Activated CD4-positive, alpha-beta T cell treated with anti-CD3 and anti-CD28 coated beads, Interleukin-2, amount 10 ng/mL, durations not matched to agents 7 days and 5 days (primary cell): ENCODE measurements around the gene SPATA32. TPM values are rescaled to one million over a fixed set of nuclear protein-coding genes. Genes with fewer than 3 reads are reported as not detected.
"Not testable (repeated sequence)": the region's sequence is repeated elsewhere in the genome, so short reads cannot be mapped to it uniquely, and the experiment has no call there.

Experiments used
- CTCF ChIA-PET: fragments of 350-600 bp; sonication (Branson Sonifier 250); formaldehyde crosslinking; loops from one replicate; lab custom pipeline; 2021; ENCODE audit warnings: antibody characterized with exemption; lab: Charles Lee
- POLR2A ChIA-PET: fragments of 350-600 bp; sonication (Branson Sonifier 250); formaldehyde crosslinking; loops from one replicate; lab custom pipeline; 2021; ENCODE audit warnings: antibody characterized with exemption; lab: Charles Lee
- DNase-seq: peaks from one replicate; pipeline ENCODE4 v3.0.0-alpha.2; 2020
- H3K27ac Mint-ChIP-seq: one replicate; pipeline ENCODE4 v1.8.0; 2021; ENCODE audit warnings: mild to moderate bottlenecking, moderate library complexity, mixed read lengths
- H3K27me3 Mint-ChIP-seq: one replicate; pipeline ENCODE4 v1.8.0; 2021; ENCODE audit warnings: mixed read lengths
- H3K36me3 Mint-ChIP-seq: one replicate; pipeline ENCODE4 v1.8.0; 2021; ENCODE audit warnings: low read depth, mixed read lengths
- H3K4me1 Mint-ChIP-seq: one replicate; pipeline ENCODE4 v1.8.0; 2021; ENCODE audit warnings: mixed read lengths
- H3K4me3 Mint-ChIP-seq: one replicate; pipeline ENCODE4 v1.8.0; 2021; ENCODE audit warnings: mild to moderate bottlenecking, moderate library complexity, mixed read lengths
- H3K9me3 Mint-ChIP-seq: one replicate; pipeline ENCODE4 v1.8.0; 2021; ENCODE audit warnings: mixed read lengths
- total RNA-seq, 2 experiments: library from RNA; stranded (reverse); gene quantifications; one replicate each; pipeline ENCODE4 v1.2.3, GENCODE V29; 2021

SPATA32 gene
- total RNA-seq, 2 experiments from 2014 or later: 0.27 to 0.67 TPM

DNA sequence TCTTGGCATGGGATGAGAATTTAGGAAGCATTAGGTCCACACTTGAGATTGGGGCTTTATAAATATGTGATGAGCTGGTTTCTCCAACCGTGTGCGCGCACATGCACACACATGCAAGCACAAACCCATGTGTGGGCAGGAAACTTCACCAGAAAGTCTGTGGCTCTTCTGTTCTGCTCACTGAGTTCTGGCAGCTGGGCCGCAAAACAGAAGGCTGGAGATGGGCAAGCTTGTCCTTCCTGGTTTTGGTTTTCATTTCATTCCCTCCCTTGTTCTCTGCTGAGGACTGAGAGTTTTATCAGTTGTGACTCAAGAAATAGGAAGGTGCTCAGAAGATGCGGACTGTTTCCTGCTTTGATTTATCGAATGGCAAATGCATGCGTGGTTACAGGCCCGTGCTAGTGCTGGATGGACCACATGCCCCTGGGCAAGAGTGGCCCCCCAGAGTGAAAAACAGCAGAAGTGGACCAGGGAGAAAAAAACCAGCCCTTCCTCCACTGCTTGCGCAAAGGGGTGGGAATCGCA lies 40.8 kb upstream of the SPATA32 start:
- POLR2A ChIA-PET: interaction anchor here (0.6 kb wide), 1 partner anchor 27 kb away, joined by 3 read pairs; no protein-coding TSS in a partner anchor

DNA sequence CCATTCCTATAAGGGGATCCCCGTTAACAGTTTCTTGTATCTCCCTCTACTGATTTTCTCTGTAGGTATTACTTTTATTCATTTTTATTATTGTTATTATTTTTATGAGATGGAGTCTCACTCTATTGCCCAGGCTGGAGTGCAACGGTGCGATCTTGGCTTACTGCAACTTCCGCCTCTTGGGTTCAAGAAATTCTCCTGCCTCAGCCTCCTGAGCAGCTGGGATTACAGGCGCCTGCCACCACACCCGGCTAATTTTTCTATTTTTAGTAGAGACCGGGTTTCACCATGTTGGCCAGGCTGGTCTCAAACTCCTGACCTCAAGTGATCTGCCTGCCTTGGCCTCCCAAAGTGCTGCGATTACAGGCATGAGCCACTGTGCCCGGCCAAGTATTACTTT lies 40.3 kb upstream of the SPATA32 start:
- Mint-ChIP-seq H3K4me1 (peaks cover 76% of the 10 kb centered on the region), H3K36me3 (peaks cover 41% of the 10 kb centered on the region)
- DNase-seq, H3K27ac Mint-ChIP-seq, H3K4me3 Mint-ChIP-seq, H3K9me3 Mint-ChIP-seq, H3K27me3 Mint-ChIP-seq, POLR2A ChIA-PET: not testable (repeated sequence)
- CTCF ChIA-PET: interaction anchor here (0.8 to 1.5 kb wide), 8 partner anchors 10 to 167 kb away, joined by 3 to 6 read pairs (median 4); partner anchors contain the start of gene ACBD4

More for the DNA sequence above, 40.8 kb upstream of the SPATA32 start:
- peak overlapping the region; percentile 89 for H3K27ac Mint-ChIP-seq
- H3K36me3 Mint-ChIP-seq: peaks cover 42% of the 10 kb centered on the region
- CTCF ChIA-PET: interaction anchor here (1.0 to 1.5 kb wide), 6 partner anchors 17 to 167 kb away, joined by 3 to 6 read pairs (median 4); partner anchors contain the start of gene ACBD4
- H3K4me1 Mint-ChIP-seq: peaks cover 78% of the 10 kb centered on the region
- DNase-seq: peak; percentile 67
- H3K4me3 Mint-ChIP-seq: peak overlapping the region; percentile 51
- no peaks in the 10 kb centered on the region for H3K27me3 Mint-ChIP-seq
- H3K9me3 Mint-ChIP-seq: no peaks in the 10 kb centered on the region

DNA sequence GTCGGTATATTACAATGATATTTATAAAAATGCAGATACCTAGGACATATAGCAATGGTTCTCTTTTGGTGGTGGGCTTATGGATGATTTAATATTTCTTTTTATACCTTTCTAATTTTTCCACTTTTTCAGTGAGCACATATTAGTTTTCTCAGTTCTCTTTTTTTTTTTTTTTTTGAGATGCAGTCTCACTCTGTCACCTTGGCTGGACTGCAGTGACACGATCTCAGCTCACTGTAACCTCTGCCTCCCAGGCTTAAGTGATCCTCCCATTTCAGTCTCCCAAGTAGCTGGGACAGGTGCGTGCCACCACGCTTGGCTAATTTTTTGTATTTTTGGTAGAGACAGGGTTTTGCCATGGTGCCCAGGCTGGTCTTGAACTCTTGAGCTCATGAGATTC lies 39.8 kb upstream of the SPATA32 start:
- H3K27ac Mint-ChIP-seq: no peak overlapping the region
- H3K27me3 Mint-ChIP-seq: no peaks in the 10 kb centered on the region
- no peak for DNase-seq
- H3K4me3 Mint-ChIP-seq: no peak overlapping the region
- CTCF ChIA-PET: interaction anchor here (0.7 to 1.1 kb wide), 6 partner anchors 9 to 150 kb away, joined by 3 to 4 read pairs (median 3); no protein-coding TSS in a partner anchor
- no peaks in the 10 kb centered on the region for H3K9me3 Mint-ChIP-seq
- H3K36me3 Mint-ChIP-seq: peaks cover 46% of the 10 kb centered on the region
- POLR2A ChIA-PET: no interaction called here
- peaks cover 79% of the 10 kb centered on the region for H3K4me1 Mint-ChIP-seq

DNA sequence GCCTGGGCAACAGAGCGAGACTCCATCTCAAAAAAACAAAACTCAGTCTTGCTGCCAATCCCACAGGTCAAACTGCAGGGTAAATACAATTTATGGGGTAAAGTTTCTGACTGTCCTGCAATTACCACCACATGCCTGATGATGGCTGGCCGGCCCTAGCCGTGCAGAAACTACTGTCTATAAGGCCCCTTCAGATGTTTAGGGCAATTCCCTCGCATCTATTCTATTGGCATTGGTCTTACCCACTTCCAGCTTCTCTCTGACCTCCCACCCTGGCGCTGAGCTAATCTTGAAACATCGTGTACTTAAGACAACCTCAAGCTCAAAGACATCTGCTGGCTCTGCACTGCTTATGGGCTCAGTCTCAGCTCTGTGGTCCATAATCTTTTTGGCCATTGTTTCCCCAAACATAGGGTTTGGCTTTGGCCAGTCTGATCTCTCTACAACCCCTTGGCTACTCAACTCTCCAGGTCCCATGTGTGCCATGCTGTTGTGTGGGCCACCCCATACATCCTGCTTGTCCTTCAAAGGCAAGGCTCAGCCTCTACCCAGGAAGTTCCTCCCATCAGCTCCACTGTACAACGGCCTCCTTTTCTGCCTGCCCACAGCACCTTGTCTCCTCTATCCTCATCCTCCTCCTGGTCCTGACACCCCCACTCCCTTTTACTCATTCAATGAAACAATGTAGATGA lies 38.3 kb upstream of the SPATA32 start:
- CTCF ChIA-PET: interaction anchor here (1.3 kb wide), 1 partner anchor 12 kb away, joined by 3 read pairs; no protein-coding TSS in a partner anchor

DNA sequence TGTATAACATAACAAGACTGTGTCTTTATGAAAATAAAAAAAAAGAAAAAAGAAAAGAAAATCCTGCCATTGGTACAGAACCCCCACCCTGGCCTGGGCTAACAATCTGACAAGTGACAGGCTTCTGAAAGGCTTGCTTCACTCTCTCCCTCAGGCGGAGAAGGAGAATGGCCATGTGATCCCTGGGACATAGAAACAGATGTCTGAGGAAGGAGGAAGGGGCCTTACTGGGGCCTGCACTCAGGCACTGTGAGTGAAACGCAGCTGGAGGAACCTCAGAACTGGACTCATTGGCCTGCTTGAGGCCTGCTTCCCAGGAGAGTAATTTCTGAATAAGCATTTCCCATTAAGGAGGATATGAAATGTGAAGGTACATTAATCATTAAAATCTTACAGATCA lies 37.5 kb upstream of the SPATA32 start:
- Mint-ChIP-seq H3K36me3 (peaks cover 45% of the 10 kb centered on the region), H3K4me1 (peaks cover 84% of the 10 kb centered on the region), H3K27me3 (no peaks in the 10 kb centered on the region), H3K27ac (no peak overlapping the region), H3K9me3 (no peaks in the 10 kb centered on the region), H3K4me3 (no peak overlapping the region)
- ChIA-PET POLR2A (no interaction called here), CTCF (interaction anchor here (0.7 to 1.4 kb wide), 3 partner anchors 12 to 63 kb away, joined by 3 to 4 read pairs (median 3); no protein-coding TSS in a partner anchor)
- DNase-seq: no peak

More for the DNA sequence above, 38.3 kb upstream of the SPATA32 start:
- peaks cover 48% of the 10 kb centered on the region for H3K36me3 Mint-ChIP-seq
- POLR2A ChIA-PET: no interaction called here
- no peaks in the 10 kb centered on the region for H3K9me3 Mint-ChIP-seq
- peak overlapping the region; percentile 54 for H3K27ac Mint-ChIP-seq
- no peak overlapping the region for H3K4me3 Mint-ChIP-seq
- no peaks in the 10 kb centered on the region for H3K27me3 Mint-ChIP-seq
- DNase-seq: no peak
- H3K4me1 Mint-ChIP-seq: peaks cover 81% of the 10 kb centered on the region

DNA sequence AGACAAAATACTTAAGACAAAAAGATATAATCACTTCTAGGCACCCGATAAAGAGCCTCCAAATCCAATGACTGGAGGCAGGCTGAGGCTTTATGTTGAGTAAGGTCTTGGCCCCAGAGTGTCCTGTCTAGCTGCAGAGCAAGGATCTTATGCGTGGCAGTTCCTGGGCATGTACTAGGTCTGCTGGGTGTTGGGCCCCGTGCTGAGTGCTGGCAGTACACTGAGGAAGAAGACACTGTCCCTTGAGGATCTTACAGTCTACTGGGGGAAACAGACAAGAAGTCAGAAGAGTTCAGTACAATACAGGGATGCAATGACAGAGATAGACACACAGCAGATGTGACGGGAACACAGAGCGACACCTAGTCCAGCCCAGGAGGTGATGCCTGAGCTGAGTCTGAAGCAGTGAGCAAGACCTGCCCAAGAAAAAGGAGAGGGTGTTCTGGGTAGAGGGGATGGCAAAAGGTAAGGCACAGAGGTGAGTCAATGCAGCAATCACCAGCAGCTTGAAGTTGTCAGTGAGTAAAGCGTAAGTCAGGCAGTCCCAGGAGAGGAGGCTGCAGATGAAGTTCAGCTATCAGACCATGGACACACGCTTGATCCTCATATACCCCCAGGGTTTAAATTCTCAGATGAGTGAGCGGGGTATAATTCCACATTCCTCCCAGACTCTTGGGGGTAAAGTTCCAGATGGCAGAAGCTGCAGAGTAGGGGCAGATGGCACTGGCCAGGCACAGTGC lies 36.8 kb upstream of the SPATA32 start:
- Mint-ChIP-seq H3K4me3 (no peak overlapping the region), H3K27ac (peak overlapping the region; percentile 55), H3K36me3 (peaks cover 47% of the 10 kb centered on the region), H3K27me3 (no peaks in the 10 kb centered on the region), H3K4me1 (peaks cover 85% of the 10 kb centered on the region), H3K9me3 (no peaks in the 10 kb centered on the region)
- POLR2A ChIA-PET: no interaction called here
- DNase-seq: no peak
- CTCF ChIA-PET: interaction anchor here (1.0 to 1.4 kb wide), 3 partner anchors 11 to 63 kb away, joined by 3 to 4 read pairs (median 3); no protein-coding TSS in a partner anchor

DNA sequence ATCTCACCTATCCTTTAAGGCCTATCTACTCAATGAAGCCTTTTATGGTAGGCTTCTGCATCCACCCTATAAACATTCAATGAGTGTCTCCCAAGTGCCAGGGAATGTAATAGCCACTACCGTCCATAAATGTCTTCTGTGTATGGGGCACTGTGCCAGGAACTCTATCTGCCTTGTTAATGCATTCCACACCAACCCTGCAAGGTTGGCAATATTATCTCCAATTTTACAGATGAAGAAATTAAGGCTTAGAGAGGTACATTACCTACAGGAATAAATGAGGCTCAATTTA lies 34.9 kb upstream of the SPATA32 start:
- H3K4me3 Mint-ChIP-seq: no peak overlapping the region
- ChIA-PET POLR2A (no interaction called here), CTCF (interaction anchor here (1.9 kb wide), 1 partner anchor 13 kb away, joined by 5 read pairs; no protein-coding TSS in a partner anchor)
- H3K27me3 Mint-ChIP-seq: no peaks in the 10 kb centered on the region
- H3K36me3 Mint-ChIP-seq: peaks cover 48% of the 10 kb centered on the region
- peaks cover 84% of the 10 kb centered on the region for H3K4me1 Mint-ChIP-seq
- no peak for DNase-seq
- H3K9me3 Mint-ChIP-seq: no peaks in the 10 kb centered on the region
- peak overlapping the region; percentile 75 for H3K27ac Mint-ChIP-seq

DNA sequence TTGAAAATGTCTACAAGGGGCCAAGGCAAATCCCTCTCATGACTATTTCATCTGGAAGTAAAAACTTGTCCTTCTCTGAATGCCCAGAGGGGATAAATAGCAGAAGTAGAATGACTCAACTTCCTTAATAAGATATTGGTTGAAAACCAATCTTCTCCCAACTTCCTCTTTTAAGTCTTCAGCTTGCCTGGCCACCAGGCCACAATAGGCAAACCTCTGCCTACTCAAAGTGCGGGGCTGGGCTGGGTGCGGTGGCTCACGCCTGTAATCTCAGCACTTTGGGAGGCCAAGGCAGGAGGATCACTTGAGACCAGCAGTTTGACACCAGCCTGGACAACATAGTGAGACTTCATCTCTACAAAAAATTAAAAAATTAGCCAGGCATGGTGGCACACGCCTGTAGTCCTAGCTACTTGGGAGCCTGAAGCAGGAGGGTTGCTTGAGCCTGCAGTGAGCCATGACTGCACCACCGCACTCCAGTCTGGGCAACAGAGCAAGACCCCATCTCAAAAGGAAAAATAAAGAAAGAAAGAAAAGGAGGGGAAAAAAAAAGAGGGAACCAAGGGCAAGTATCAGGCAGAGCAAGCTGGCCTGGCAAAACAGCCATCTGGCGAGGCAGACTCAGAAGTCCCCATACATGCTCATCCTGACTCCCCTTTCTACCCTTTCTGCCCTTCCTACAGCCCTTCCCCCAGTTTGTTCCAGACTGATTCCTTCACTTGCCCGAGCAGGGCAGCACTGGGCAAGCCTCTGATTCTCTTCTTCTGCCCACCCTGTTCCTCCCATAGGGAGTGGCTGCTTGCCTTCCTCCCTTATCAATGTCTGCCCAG lies 34.3 kb upstream of the SPATA32 start:
- no peak for DNase-seq
- Mint-ChIP-seq H3K36me3 (peaks cover 48% of the 10 kb centered on the region), H3K27me3 (no peaks in the 10 kb centered on the region), H3K27ac (peak overlapping the region; percentile 75), H3K9me3 (no peaks in the 10 kb centered on the region), H3K4me3 (no peak overlapping the region), H3K4me1 (peaks cover 86% of the 10 kb centered on the region)
- ChIA-PET CTCF (interaction anchor here (0.6 to 1.9 kb wide), 4 partner anchors 11 to 42 kb away, joined by 3 to 5 read pairs (median 3); no protein-coding TSS in a partner anchor), POLR2A (no interaction called here)

DNA sequence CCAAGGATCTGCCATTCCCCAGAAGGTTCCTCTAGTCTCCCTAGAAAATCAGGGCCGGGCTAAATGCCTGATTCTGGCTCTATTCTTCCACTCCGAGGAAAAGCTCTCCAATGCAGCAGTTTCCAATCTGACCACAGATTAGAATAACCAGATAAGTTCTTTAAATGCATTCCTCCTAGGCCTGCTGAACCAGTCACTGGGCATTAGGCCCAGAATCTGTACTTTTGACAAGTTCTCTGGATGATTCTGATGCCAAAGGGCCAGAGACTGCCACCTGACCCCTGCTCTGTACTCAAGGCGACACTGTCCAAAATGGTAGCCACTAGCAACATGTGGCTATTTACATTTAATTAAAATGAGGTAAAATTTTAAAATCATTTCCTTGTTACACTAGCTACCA lies 32.6 kb upstream of the SPATA32 start:
- Mint-ChIP-seq H3K4me3 (no peak overlapping the region), H3K27me3 (no peaks in the 10 kb centered on the region), H3K36me3 (peaks cover 56% of the 10 kb centered on the region), H3K4me1 (peaks cover 89% of the 10 kb centered on the region), H3K27ac (peak overlapping the region; percentile 19), H3K9me3 (no peaks in the 10 kb centered on the region)
- POLR2A ChIA-PET: no interaction called here
- CTCF ChIA-PET: interaction anchor here (0.6 to 2.4 kb wide), 6 partner anchors 11 to 1770 kb away, joined by 3 to 6 read pairs (median 3); no protein-coding TSS in a partner anchor
- DNase-seq: no peak

DNA sequence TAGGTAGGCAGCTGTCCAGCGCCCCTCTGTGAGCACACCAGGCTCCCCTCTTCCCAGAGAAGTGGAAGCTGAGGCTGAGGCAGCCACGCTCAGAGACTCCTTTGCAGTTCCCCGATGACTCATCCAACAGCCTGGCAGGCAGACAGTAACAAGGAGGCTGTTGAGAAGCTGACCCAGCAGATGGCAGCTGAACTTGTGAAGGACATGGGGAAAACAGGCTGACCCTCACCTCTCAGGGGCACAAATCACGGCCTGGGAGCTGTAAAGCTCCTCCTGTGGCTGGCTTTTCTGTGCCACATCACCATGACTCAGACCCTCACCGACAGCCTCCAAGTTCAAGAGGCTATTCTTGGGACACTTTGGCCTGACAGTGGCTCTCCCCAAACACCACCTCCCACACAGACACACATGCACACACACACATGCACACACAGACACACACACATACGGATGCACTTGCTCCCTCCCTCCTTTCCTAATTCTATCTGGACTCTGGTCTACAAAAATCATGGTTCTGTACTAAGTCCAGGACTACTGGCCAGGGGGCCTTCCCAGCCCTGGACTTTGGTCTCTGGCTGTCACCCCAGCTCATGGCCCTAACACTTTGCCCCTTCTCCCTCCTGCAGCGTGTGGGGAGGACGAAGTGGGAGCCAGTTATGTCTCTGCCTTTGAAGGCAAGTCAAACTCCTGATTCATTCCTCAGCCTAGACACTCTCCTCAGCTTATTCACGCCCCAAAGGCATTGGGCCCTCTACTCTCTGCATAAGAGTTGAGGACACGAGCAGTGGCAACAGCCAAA lies 31.7 kb upstream of the SPATA32 start:
- CTCF ChIA-PET: interaction anchor here (0.6 to 2.4 kb wide), 10 partner anchors 12 to 813 kb away, joined by 3 to 6 read pairs (median 3); no protein-coding TSS in a partner anchor
- H3K4me1 Mint-ChIP-seq: peaks cover 81% of the 10 kb centered on the region
- POLR2A ChIA-PET: no interaction called here
- no peak for DNase-seq
- H3K27me3 Mint-ChIP-seq: no peaks in the 10 kb centered on the region
- H3K27ac Mint-ChIP-seq: peak overlapping the region; percentile 41
- H3K36me3 Mint-ChIP-seq: peaks cover 53% of the 10 kb centered on the region
- H3K9me3 Mint-ChIP-seq: no peaks in the 10 kb centered on the region
- H3K4me3 Mint-ChIP-seq: no peak overlapping the region

DNA sequence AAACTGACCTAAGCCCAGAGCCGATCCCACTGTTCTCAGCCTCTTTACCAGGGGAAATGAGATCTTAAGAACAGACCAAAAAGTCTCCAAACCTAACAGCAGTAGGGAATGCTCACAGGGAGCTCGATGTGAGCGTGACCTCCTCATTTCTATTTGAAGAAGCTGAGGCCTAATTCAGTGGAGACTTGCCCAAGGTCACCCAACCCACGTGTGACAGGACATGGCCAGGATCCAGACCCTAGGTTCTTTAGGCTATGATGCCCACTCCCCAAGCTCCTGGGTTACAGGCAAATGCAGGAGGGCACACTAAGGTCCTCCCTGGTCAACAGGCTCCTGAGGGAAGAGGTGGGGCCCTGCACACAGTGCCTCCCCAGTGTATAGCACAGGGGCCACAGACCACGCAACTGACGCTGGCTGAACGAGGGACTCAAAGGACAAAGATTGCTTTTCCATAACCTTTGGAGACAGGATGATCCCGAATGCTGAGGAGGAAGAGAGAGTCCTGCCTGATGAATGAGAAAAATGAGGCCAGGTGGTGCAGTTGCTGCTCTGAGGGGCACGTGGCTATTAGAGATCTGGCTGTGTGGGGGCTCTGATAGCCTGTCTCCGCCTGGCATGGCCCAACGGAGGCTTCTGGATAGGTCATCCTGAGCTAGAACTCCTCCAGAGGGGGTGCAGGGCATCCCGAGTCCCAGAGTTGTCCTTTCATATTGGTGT lies 31.0 kb upstream of the SPATA32 start:
- peaks cover 48% of the 10 kb centered on the region for H3K36me3 Mint-ChIP-seq
- CTCF ChIA-PET: interaction anchor here (0.6 to 2.9 kb wide), 12 partner anchors 9 to 812 kb away, joined by 3 to 13 read pairs (median 4); no protein-coding TSS in a partner anchor
- DNase-seq: no peak
- no peaks in the 10 kb centered on the region for H3K9me3 Mint-ChIP-seq
- no peaks in the 10 kb centered on the region for H3K27me3 Mint-ChIP-seq
- POLR2A ChIA-PET: no interaction called here
- peaks cover 73% of the 10 kb centered on the region for H3K4me1 Mint-ChIP-seq
- H3K4me3 Mint-ChIP-seq: no peak overlapping the region
- peak overlapping the region; percentile 62 for H3K27ac Mint-ChIP-seq
